Activated CD4-positive, alpha-beta T cell treated with anti-CD3 and anti-CD28 coated beads, Interleukin-2, amount 10 ng/mL, durations not matched to agents 24 days and 14 days (primary cell): Measurements from ENCODE around the gene PLCB4. TPM values are rescaled to one million over a fixed set of nuclear protein-coding genes. Genes with fewer than 3 reads are reported as not detected.

Experiments
- DNase-seq: peaks from one replicate; pipeline ENCODE4 v3.0.0; 2022
- H3K27ac Mint-ChIP-seq: one replicate; pipeline ENCODE4 v1.8.0; 2022; ENCODE audit warnings: mild to moderate bottlenecking, mixed read lengths
- H3K27me3 Mint-ChIP-seq: one replicate; pipeline ENCODE4 v1.8.0; 2022; ENCODE audit warnings: mixed read lengths
- H3K36me3 Mint-ChIP-seq: one replicate; pipeline ENCODE4 v1.8.0; 2022; ENCODE audit warnings: low read depth, mild to moderate bottlenecking, mixed read lengths
- H3K4me1 Mint-ChIP-seq: one replicate; pipeline ENCODE4 v1.8.0; 2021; ENCODE audit warnings: mixed read lengths
- H3K4me3 Mint-ChIP-seq: one replicate; pipeline ENCODE4 v1.8.0; 2022; ENCODE audit warnings: mild to moderate bottlenecking, moderate library complexity, mixed read lengths
- H3K9me3 Mint-ChIP-seq: one replicate; pipeline ENCODE4 v1.8.0; 2021; ENCODE audit warnings: mixed read lengths
- intact Hi-C: fragments of 100-400 bp; cut with micrococcal nuclease; formaldehyde crosslinking; loops from one replicate; pipeline ENCODE4 v1.15.1; 2023
- total RNA-seq: library from RNA; stranded (reverse); gene quantifications from 2 replicates; pipeline ENCODE4 v1.2.3, GENCODE V29; 2022

Gene PLCB4
- total RNA-seq, 1 donor from 2014 or later: not detected

DNA sequence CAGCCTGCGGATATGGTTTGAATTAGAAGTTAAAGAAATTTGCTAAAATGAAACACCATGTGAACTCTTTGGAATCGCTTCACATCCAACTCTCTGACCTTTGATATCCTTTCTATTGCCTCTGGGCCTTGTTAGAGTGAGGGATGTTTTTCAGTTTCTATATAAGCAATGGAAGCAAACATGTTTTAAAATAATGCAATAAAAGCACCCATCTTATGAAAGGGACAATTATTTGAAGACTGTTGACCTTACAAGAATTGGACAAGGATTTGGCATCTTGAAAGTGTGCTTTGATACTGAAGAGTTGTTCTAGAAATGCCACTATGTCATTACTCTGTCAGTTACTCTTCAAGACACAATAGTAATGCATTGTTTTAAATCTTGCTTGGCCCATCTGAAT lies 221.4 kb downstream of the PLCB4 start:
- H3K4me1 Mint-ChIP-seq: no peaks in the 10 kb centered on the region
- intact Hi-C loops: no loop called here
- H3K4me3 Mint-ChIP-seq: no peak overlapping the region
- H3K27me3 Mint-ChIP-seq: no peaks in the 10 kb centered on the region
- H3K27ac Mint-ChIP-seq: no peak overlapping the region
- no peak for DNase-seq
- no peaks in the 10 kb centered on the region for H3K9me3 Mint-ChIP-seq
- H3K36me3 Mint-ChIP-seq: no peaks in the 10 kb centered on the region

- H3K27me3 Mint-ChIP-seq: no peaks in the 10 kb centered on the region
- DNase-seq: no peak
- no peak overlapping the region for H3K27ac Mint-ChIP-seq
- no peak overlapping the region for H3K4me3 Mint-ChIP-seq
- H3K4me1 Mint-ChIP-seq: no peaks in the 10 kb centered on the region
- H3K9me3 Mint-ChIP-seq: no peaks in the 10 kb centered on the region
- intact Hi-C loops: no loop called here
- no peaks in the 10 kb centered on the region for H3K36me3 Mint-ChIP-seq
Measured at GRCh38 chr20:9293145-9293544, 224.3 kb downstream of the PLCB4 start.

DNA sequence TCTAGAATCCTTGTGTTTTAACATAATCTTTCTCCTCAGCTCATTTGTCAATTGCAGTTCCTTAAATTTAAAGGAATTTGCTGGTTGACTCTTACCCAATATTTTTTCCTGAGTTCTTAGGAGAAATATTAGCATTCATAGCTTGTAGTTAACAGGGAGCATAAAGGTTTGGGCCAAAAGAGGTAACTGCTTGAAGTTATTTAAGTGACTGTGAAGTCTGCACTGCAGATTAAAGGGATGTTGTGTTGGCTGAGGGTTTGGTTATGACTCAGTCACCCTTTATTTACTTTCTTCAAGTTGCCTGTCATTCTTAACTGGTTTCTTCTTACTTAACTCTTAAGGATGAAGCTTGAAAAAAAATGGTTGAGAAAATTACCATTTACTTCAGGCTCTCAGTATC lies 225.2 kb downstream of the PLCB4 start:
- no peaks in the 10 kb centered on the region for H3K27me3 Mint-ChIP-seq
- H3K4me1 Mint-ChIP-seq: no peaks in the 10 kb centered on the region
- no peak overlapping the region for H3K4me3 Mint-ChIP-seq
- intact Hi-C loops: no loop called here
- no peaks in the 10 kb centered on the region for H3K9me3 Mint-ChIP-seq
- H3K27ac Mint-ChIP-seq: no peak overlapping the region
- no peaks in the 10 kb centered on the region for H3K36me3 Mint-ChIP-seq
- DNase-seq: no peak

DNA sequence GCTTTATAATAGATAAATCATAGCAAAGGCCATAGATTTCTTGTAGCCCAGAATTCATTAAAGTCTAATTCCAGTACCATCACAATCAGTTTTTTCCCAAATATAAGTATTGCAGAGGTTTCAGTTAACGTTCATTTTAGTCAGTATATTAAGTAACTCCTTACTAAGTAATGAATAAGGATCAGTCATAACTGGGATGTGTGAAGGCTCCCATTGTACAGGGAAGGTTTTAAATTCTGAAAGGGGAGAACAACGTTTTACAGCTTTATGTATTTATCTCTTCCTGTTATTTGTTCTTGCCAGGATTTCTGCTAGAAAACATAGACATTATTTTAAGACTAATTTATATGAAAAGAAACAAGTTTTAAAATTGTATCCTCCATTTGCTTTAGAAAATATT lies 230.0 kb downstream of the PLCB4 start:
- H3K36me3 Mint-ChIP-seq: no peaks in the 10 kb centered on the region
- no peaks in the 10 kb centered on the region for H3K4me1 Mint-ChIP-seq
- H3K27ac Mint-ChIP-seq: no peak overlapping the region
- no peaks in the 10 kb centered on the region for H3K9me3 Mint-ChIP-seq
- H3K27me3 Mint-ChIP-seq: no peaks in the 10 kb centered on the region
- no peak for DNase-seq
- no peak overlapping the region for H3K4me3 Mint-ChIP-seq
- intact Hi-C loops: no loop called here

DNA sequence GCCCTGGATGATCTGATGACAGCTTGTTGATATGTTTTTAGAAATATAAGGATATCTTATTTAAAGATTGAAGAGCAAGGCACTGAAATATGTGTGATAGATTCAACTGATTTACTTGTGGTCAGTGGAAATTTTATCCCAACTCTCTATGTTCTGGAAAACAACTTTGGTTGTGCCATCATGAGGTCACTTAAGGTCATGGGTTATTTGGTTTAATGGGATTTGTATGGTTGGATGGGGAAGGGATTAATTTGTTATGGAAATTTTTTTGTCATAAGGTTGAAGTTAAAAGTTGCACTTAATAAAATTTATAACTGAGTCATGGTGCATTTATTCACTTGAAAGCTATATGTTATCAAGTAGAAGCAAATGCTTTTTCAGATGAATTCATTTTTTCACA lies 231.2 kb downstream of the PLCB4 start:
- Mint-ChIP-seq H3K36me3 (no peaks in the 10 kb centered on the region), H3K4me3 (no peak overlapping the region), H3K27ac (no peak overlapping the region), H3K4me1 (no peaks in the 10 kb centered on the region), H3K27me3 (no peaks in the 10 kb centered on the region), H3K9me3 (no peaks in the 10 kb centered on the region)
- intact Hi-C loops: no loop called here
- DNase-seq: no peak

DNA sequence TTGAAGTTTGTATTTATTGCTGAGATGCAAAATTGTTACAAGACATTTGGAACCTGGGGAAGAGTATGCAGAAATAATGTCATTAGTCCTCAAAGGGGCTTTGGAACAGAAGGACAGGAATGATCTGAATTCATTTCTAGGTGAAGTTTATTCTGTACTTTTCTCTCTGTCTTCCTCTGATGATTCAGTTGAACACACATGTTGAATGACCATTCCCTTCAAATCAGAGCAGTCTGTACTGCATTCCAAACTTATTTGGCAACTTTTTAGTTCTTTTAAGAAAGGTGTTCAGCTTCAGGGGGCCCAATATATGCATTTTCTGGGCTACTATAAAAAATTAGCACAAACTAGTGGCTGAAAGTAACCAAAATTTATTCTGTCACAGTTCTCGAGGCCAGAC lies 231.6 kb downstream of the PLCB4 start:
- H3K4me1 Mint-ChIP-seq: no peaks in the 10 kb centered on the region
- no peak for DNase-seq
- H3K27me3 Mint-ChIP-seq: no peaks in the 10 kb centered on the region
- no peak overlapping the region for H3K27ac Mint-ChIP-seq
- H3K36me3 Mint-ChIP-seq: no peaks in the 10 kb centered on the region
- intact Hi-C loops: no loop called here
- H3K9me3 Mint-ChIP-seq: no peaks in the 10 kb centered on the region
- no peak overlapping the region for H3K4me3 Mint-ChIP-seq

GRCh38 chr20:9301129-9302090 lies 232.5 kb downstream of the PLCB4 start:
- no peaks in the 10 kb centered on the region for H3K9me3 Mint-ChIP-seq
- H3K4me3 Mint-ChIP-seq: no peak overlapping the region
- H3K36me3 Mint-ChIP-seq: no peaks in the 10 kb centered on the region
- H3K27me3 Mint-ChIP-seq: no peaks in the 10 kb centered on the region
- no peak overlapping the region for H3K27ac Mint-ChIP-seq
- no peaks in the 10 kb centered on the region for H3K4me1 Mint-ChIP-seq
- intact Hi-C loops: no loop called here
- DNase-seq: no peak

DNA sequence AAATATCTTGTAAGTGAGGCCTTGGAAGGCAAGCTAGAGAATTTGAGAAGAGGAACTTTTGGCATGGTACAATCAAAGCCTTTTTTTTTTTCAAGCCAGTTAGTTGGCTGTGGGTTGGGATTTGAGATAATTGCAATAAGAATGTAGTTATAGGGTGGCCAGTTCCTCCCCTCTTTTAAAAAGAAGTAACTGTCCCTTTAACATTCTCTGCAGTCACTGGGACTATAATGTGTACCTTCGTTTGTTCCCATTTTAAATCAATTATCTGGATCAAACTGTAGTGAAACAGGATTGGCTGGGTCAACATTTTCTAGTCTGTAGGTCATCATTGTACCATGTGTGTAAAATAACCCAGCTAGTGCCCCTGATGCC lies 233.2 kb downstream of the PLCB4 start:
- H3K36me3 Mint-ChIP-seq: no peaks in the 10 kb centered on the region
- DNase-seq: no peak
- no peak overlapping the region for H3K27ac Mint-ChIP-seq
- no peaks in the 10 kb centered on the region for H3K27me3 Mint-ChIP-seq
- intact Hi-C loops: no loop called here
- no peak overlapping the region for H3K4me3 Mint-ChIP-seq
- H3K4me1 Mint-ChIP-seq: no peaks in the 10 kb centered on the region
- no peaks in the 10 kb centered on the region for H3K9me3 Mint-ChIP-seq

- Mint-ChIP-seq H3K4me3 (no peak overlapping the region), H3K9me3 (no peaks in the 10 kb centered on the region), H3K27ac (no peak overlapping the region), H3K4me1 (no peaks in the 10 kb centered on the region), H3K36me3 (no peaks in the 10 kb centered on the region), H3K27me3 (no peaks in the 10 kb centered on the region)
- intact Hi-C loops: no loop called here
- no peak for DNase-seq
Measured at GRCh38 chr20:9306521-9306920, 237.6 kb downstream of the PLCB4 start.

DNA sequence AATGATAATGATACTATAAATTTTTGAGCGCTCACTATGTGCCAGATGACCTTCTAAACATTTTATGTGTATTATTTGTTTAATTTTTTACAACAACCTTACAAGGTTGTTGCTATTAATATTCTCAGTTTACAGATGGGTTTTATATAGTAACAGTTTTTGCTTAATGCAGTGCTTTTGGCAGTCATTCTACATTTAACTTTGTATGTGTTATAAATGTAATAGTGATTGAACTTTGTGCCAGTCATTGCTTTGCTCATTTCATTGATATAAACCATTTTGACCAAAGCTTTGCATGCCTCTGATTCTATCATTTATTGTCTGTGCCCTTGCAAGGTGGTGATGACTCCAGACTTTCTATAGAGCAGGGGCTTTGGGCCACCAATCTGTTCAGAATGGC lies 239.2 kb downstream of the PLCB4 start:
- Mint-ChIP-seq H3K4me3 (no peak overlapping the region), H3K9me3 (no peaks in the 10 kb centered on the region)
- intact Hi-C loops: no loop called here

GRCh38 chr20:9311132-9311531 lies 242.2 kb downstream of the PLCB4 start:
- no peak overlapping the region for H3K4me3 Mint-ChIP-seq
- intact Hi-C loops: no loop called here
- H3K27ac Mint-ChIP-seq: no peak overlapping the region
- no peak for DNase-seq
- no peaks in the 10 kb centered on the region for H3K9me3 Mint-ChIP-seq
- H3K4me1 Mint-ChIP-seq: no peaks in the 10 kb centered on the region
- no peaks in the 10 kb centered on the region for H3K36me3 Mint-ChIP-seq
- H3K27me3 Mint-ChIP-seq: no peaks in the 10 kb centered on the region

More for the DNA sequence above, 239.2 kb downstream of the PLCB4 start:
- Mint-ChIP-seq H3K36me3 (no peaks in the 10 kb centered on the region), H3K27me3 (no peaks in the 10 kb centered on the region), H3K4me1 (no peaks in the 10 kb centered on the region), H3K27ac (no peak overlapping the region)
- no peak for DNase-seq

- H3K4me1 Mint-ChIP-seq: peaks cover 3% of the 10 kb centered on the region
- no peak overlapping the region for H3K27ac Mint-ChIP-seq
- DNase-seq: no peak
- H3K9me3 Mint-ChIP-seq: no peaks in the 10 kb centered on the region
- intact Hi-C loops: no loop called here
- H3K4me3 Mint-ChIP-seq: no peak overlapping the region
- no peaks in the 10 kb centered on the region for H3K36me3 Mint-ChIP-seq
- no peaks in the 10 kb centered on the region for H3K27me3 Mint-ChIP-seq
Measured at GRCh38 chr20:9319687-9320384, 250.9 kb downstream of the PLCB4 start.

DNA sequence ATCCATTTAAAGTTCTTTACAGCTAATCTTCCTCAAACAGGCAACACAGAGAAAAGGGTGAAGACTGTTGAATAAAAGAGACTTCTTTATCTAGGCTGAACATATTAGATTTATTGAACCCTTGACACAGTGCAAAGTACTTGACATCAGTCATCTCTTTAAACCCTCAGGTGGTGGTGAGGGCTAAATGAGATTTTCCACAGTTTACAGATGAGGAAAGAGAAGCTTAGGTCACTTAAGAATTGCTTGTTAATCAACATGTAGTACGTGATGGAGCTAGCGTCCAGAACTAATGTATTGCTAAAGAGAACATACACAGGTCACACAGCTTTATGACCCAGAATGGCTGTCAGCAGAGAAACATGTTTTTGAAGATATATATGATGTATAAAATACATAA lies 252.1 kb downstream of the PLCB4 start:
- DNase-seq: no peak
- Mint-ChIP-seq H3K36me3 (no peaks in the 10 kb centered on the region), H3K27me3 (no peaks in the 10 kb centered on the region), H3K4me1 (peaks cover 3% of the 10 kb centered on the region), H3K4me3 (no peak overlapping the region), H3K27ac (no peak overlapping the region), H3K9me3 (no peaks in the 10 kb centered on the region)
- intact Hi-C loops: no loop called here

DNA sequence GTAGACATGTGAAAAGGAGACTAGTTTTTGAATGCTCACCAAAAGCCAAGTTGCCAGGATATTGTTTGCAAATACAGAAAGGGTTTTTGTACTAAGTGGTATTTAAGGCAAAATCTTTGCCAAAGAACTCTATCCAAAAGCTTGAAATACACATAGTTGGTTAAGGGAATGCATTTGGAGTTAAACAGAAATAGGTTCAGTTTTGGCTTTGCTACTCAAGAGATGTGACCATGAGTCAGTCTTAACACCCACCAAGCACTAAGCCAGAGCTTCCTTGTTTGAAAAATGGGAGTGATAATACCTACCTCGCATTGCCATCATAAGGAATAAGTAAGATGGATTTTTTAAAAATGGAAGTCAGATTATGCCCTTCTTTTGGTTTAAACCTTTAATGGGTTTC lies 253.8 kb downstream of the PLCB4 start:
- H3K9me3 Mint-ChIP-seq: no peaks in the 10 kb centered on the region
- H3K4me1 Mint-ChIP-seq: peaks cover 3% of the 10 kb centered on the region
- no peak for DNase-seq
- intact Hi-C loops: no loop called here
- H3K4me3 Mint-ChIP-seq: no peak overlapping the region
- no peaks in the 10 kb centered on the region for H3K36me3 Mint-ChIP-seq
- no peak overlapping the region for H3K27ac Mint-ChIP-seq
- H3K27me3 Mint-ChIP-seq: no peaks in the 10 kb centered on the region
